Bronchial epithelial cell (primary cell): ENCODE measurements around the gene ZNF197. TPM values are rescaled to one million over a fixed set of nuclear protein-coding genes. Genes with fewer than 3 reads are reported as not detected.

Experiments
- DNase-seq: peaks from one replicate; pipeline ENCODE4 v3.0.0-alpha.2; 2010; ENCODE audit warnings: low read depth
- FAIRE-seq: peaks from 2 replicates; lab custom pipeline; 2011; peaks lifted over from hg19 to GRCh38; lab: Jason Lieb, UNC
- H3K27me3 ChIP-seq: 2 replicates; pipeline ENCODE4 v1.5.1; 2011; ENCODE audit warnings: low read length; ENCODE audit not compliant: control insufficient read depth, insufficient read depth
- H3K36me3 ChIP-seq: 2 replicates; pipeline ENCODE4 v1.5.1; 2011; ENCODE audit warnings: low read length; ENCODE audit not compliant: control insufficient read depth, insufficient read depth
- H3K4me3 ChIP-seq: 2 replicates; pipeline ENCODE4 v1.5.1; 2011; ENCODE audit warnings: mild to moderate bottlenecking, low read depth, low read length, control low read depth
- total RNA-seq: library from RNA; depleted of rRNA; stranded (reverse); fragments of >200 nt; gene quantifications from 2 replicates; pipeline ENCODE4 v1.2.1, GENCODE V29; 2014
- TF ChIP-seq, protein P1 (sequence below): IDR thresholded peaks from 2 replicates; pipeline ENCODE4 v1.5.1; 2011; ENCODE audit warnings: mild to moderate bottlenecking, moderate library complexity, low read length, control low read depth, inconsistent platforms; ENCODE audit not compliant: insufficient read depth, severe bottlenecking

The ZNF197 gene
- total RNA-seq, 1 donor from 2014 or later = 17.6 TPM

DNA sequence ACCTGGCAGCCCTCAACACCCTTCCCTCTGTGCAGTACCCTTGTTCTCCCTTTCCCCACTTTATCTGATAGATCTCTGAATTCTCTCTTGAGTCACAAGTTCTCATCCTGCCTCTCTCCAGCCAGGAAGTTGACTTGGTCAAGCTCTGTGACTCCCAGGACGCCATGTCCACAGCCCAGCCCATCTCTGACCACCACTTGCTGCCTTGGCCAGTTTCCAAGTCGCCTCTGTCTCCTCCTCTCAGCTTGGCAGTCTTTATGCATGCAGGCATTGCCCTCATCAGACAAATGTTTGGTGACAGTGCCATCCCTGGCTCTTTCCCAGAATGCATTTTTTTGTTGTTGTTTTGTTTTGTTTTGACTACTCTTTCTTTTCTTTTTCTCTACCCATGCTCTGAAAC, 49.4 kb downstream of the ZNF197 start:
- FAIRE-seq (no peak), DNase-seq (no peak)
- Histone ChIP-seq H3K36me3 (no peaks in the 10 kb centered on the region), H3K4me3 (no peak overlapping the region), H3K27me3 (no peaks in the 10 kb centered on the region)
- TF ChIP-seq, protein P1, sequence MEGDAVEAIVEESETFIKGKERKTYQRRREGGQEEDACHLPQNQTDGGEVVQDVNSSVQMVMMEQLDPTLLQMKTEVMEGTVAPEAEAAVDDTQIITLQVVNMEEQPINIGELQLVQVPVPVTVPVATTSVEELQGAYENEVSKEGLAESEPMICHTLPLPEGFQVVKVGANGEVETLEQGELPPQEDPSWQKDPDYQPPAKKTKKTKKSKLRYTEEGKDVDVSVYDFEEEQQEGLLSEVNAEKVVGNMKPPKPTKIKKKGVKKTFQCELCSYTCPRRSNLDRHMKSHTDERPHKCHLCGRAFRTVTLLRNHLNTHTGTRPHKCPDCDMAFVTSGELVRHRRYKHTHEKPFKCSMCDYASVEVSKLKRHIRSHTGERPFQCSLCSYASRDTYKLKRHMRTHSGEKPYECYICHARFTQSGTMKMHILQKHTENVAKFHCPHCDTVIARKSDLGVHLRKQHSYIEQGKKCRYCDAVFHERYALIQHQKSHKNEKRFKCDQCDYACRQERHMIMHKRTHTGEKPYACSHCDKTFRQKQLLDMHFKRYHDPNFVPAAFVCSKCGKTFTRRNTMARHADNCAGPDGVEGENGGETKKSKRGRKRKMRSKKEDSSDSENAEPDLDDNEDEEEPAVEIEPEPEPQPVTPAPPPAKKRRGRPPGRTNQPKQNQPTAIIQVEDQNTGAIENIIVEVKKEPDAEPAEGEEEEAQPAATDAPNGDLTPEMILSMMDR = no peak

DNA sequence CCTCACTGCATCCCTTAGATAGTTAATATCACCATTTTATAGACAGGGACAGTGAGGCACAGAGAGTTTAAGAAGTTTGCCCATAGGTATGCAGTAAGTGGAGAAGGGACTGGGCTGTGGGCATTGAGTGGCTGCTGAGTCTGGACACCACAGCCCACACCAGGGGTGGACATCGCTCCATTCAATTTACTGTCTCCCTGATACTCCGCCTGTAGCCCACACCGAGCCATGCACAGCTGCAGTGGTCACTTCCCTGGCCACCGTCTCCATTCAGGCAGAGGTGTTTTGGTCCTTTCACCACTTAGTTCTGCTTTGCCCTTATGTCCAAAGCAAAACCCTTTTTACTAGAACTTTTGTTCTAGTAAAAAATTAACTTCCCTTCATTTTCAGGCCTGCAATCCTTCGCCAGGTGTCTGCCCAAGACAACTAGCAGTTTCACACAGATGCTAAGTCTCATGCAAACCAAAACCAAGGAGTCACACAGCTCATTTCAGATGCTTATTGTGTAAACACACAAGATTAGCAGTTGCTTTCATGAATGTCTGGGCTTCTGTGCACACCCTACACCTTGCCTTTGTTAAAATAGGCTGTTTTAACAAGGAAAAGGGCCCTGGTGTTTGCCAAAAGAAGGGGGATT, 53.8 kb downstream of the ZNF197 start:
- H3K4me3 ChIP-seq = no peak overlapping the region
- H3K36me3 ChIP-seq = no peaks in the 10 kb centered on the region
- FAIRE-seq (no peak), DNase-seq (no peak)
- TF ChIP-seq, protein P1 = no peak
- no peaks in the 10 kb centered on the region for H3K27me3 ChIP-seq

DNA sequence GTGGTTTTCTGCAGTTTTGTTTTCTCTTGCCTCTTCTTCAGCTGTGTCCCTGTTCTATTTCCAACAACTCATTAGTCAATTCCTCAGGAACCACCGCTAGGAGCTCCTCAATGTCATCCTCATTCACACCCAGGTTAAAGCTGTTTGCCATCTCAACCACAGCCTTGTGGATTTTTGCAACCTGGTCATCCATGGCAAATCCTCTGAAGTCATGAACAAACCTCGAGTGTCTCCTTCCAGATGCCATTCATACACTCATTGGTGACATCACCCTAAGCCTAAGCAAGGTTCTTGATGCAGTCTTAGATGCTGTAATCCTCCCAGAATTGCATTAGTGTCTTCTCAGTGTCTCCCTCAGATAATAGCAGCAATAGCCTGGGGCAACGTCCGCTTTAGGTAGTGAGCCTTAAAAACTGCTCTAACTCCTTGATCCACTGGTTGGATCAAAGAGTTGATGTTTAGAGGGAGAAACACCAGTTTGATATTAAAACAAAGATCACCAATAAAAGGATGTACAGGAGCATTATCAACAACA, 56.2 kb downstream of the ZNF197 start:
- H3K27me3 ChIP-seq = no peaks in the 10 kb centered on the region
- TF ChIP-seq, protein P1 = no peak
- DNase-seq (no peak), FAIRE-seq (peak; percentile 90)
- no peaks in the 10 kb centered on the region for H3K36me3 ChIP-seq
- no peak overlapping the region for H3K4me3 ChIP-seq

GRCh38 chr3:44682182-44682896, 57.5 kb downstream of the ZNF197 start:
- Histone ChIP-seq H3K36me3 (no peaks in the 10 kb centered on the region), H3K27me3 (no peaks in the 10 kb centered on the region), H3K4me3 (no peak overlapping the region)
- FAIRE-seq (no peak), DNase-seq (no peak)
- TF ChIP-seq, protein P1 = no peak

DNA sequence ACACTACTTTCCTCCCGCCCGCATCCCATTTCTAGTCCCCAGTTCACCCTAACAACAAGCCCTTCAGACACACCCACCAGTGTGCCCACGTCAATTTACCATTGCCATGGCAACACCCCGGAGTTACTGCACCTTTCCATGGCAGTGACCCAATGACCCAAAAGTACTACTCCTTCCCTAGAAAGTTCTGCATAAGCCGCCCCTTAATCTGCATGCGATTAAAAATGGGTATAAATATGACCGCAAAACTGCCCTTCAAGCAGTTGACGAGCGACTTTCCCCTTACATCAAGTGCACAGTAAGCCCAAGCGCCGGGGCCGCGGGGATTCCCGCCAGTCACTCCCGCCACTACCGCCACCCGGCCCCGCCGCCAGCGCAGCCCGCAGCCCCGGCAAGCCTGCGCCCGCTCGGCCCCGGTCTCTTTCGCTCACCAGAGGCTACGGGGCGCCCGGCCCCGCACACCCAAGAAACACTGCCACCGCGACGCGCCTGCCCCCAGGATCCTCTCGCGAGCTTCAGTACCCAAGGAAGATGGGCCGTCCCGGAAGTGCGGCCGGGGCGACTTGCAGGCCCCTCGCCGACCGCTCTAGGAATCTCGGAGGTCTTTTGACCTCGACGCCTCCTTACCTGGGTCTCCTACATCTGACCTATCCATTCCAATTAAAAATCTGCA, 60.4 kb downstream of the ZNF197 start:
- TF ChIP-seq, protein P1 = no peak
- Histone ChIP-seq H3K4me3 (peak overlapping the region; percentile 51), H3K36me3 (no peaks in the 10 kb centered on the region), H3K27me3 (no peaks in the 10 kb centered on the region)
- FAIRE-seq = no peak
- DNase-seq = peak; percentile 63
